ENCODE measurements around the gene CLDN5. TPM values are rescaled to one million over a fixed set of nuclear protein-coding genes. Genes with fewer than 3 reads are reported as not detected.

CLDN5 gene
- total RNA-seq, 4 donors from 2014 or later, result 67.6 to 367 (median 162) TPM

GRCh38 chr22:19517171-19517500 is 7.1 kb downstream of the CLDN5 start:
- TF ChIP-seq CTCF (IDR thresholded peaks at IDR 0.05), result no peak
- DNase-seq (ENCODE audit: low spot score) (no peak), ATAC-seq (ENCODE audit: low FRiP score) (no peak)

DNA sequence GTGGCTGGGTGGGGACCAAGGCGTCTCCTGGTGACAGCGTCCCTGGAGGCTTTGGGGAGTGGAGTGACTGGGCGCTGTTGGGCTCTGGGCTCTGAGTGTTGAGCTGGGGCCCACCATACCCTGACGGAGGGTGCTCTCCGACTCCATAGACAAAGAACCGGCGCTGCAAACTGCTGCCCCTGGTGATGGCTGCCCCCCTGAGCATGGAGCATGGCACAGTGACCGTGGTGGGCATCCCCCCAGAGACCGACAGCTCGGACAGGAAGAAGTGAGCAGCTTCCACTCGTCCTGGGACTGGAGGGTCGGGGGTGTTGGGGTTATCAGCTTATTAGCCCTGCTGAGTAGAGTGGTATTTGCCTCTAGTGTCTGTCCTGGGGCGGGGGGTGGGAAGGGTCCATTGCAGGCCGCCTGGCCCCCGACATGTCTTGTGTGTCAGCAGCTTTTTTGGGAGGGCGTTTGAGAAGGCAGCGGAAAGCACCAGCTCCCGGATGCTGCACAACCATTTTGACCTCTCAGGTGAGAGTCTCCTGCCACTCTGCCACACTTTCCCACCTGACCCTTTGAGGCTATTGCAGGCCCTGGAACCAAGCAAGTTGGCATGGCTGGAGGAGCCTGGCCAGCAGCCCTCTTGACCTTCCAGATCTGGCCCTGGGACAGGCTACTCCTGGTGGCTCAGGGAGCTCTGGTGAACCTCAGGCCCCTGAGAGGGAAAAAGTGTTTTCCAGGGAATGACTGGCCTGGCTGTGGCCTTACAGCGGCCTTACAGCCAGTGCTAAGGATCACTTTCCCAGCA is 7.6 kb downstream of the CLDN5 start:
- ATAC-seq (ENCODE audit: low FRiP score) (no peak), DNase-seq (ENCODE audit: low spot score) (no peak)
- TF ChIP-seq CTCF (IDR thresholded peaks at IDR 0.05), result no peak

- TF ChIP-seq CTCF (IDR thresholded peaks at IDR 0.05), result no peak
- no peak for DNase-seq (ENCODE audit: low spot score)
- no peak for ATAC-seq (ENCODE audit: low FRiP score)
Observed at GRCh38 chr22:19515654-19516377, 8.4 kb downstream of the CLDN5 start.

DNA sequence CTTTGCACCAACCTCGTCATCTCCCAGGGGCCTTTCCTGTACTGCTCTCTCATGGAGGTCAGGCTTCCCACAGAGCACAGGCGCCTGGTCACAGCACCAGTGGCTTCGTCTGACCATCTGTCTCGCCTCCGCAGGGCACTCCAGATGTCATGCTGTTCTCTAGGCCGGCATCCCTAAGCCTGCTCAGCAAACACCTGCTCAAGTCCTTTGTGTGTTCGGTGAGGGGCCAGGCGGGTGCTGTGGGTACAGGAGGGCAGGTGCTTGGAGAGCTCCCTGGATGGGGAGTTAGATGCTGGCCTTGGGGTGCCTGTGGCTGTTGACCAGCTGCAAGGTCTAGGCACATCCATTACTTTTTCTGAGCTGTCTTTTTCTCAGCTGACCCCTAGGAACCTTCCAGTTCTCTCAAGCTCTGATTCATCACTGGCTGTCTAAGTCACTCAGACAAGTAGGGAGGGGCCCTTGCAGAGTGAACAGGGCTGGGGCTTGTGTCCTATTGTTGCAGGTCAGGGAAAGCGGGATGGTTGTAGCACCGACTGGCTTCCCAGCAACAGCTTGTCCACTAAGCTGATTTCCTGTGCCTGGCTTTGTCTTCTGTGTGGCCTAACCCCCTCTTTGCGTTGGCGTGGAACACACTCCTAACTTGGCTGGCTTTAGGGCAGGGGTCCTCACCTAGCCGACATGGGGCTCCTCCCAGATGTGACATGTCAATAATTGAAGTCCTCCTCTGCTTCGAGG is 9.2 kb downstream of the CLDN5 start:
- TF ChIP-seq CTCF (IDR thresholded peaks at IDR 0.05), result no peak
- no peak for DNase-seq (ENCODE audit: low spot score)
- ATAC-seq (ENCODE audit: low FRiP score), result no peak

- ATAC-seq (ENCODE audit: low FRiP score) (no peak), DNase-seq (ENCODE audit: low spot score) (no peak)
Observed at GRCh38 chr22:19513823-19514222, 10.4 kb downstream of the CLDN5 start.

DNA sequence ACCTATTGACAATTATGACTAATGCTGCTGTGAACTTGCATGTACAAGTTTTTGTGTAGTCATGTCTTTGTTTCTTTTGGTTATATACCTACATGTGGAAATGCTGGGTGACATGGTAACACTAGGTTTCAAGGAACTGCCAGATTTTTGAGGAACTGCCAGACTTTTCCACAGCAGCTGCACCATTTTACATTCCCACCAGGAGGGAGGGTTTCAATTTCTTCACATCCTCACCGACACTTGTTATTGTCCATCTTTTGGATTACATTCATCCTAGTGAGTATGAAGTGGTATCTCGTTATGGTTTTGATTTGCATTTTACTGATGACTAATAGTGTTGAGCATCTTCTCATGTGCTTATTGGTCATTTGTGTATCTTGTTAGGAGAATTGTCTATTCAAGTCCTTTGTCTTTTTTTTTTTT is 13.3 kb downstream of the CLDN5 start:
- DNase-seq (ENCODE audit: low spot score) (no peak), ATAC-seq (ENCODE audit: low FRiP score) (no peak)
- no peak for TF ChIP-seq CTCF (IDR thresholded peaks at IDR 0.05)

More at GRCh38 chr22:19513823-19514222, 10.4 kb downstream of the CLDN5 start:
- TF ChIP-seq CTCF (IDR thresholded peaks at IDR 0.05), result no peak

All from omental fat pad (tissue), 4 donors.